HTR-8/SVneo (cell line): ENCODE data around the gene CPS1.

Source experiments
- DNase-seq: peaks from one replicate; pipeline ENCODE4 v3.0.0; 2011; ENCODE audit warnings: low spot score, mixed read lengths; ENCODE audit not compliant: insufficient read length
- FAIRE-seq: peaks from 2 replicates; lab custom pipeline; 2011; peaks lifted over from hg19 to GRCh38; lab: Jason Lieb, UNC

Gene CPS1

DNA sequence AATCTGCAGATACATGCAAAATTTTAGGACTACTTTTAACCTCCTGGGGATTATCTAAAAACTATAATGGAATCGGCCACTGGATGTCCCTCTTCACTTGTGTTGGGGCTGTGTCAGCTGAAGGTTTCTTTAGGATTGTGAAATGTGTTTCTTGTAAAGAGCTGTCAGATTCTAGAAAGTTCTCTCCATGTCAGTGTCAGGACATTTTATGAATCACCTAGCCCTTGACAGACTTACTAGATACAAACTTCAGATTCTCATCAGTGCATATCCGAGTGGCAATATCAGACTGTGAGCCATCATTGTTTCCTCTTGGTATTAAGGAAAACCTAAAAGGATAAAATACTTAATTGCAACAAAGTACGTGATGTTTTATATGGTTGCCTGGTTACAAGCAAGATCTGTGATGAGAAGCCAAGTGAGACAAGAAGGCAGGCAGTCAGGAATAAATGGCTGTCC lies 107.3 kb downstream of the CPS1 start:
- FAIRE-seq (no peak), DNase-seq (no peak)

DNA sequence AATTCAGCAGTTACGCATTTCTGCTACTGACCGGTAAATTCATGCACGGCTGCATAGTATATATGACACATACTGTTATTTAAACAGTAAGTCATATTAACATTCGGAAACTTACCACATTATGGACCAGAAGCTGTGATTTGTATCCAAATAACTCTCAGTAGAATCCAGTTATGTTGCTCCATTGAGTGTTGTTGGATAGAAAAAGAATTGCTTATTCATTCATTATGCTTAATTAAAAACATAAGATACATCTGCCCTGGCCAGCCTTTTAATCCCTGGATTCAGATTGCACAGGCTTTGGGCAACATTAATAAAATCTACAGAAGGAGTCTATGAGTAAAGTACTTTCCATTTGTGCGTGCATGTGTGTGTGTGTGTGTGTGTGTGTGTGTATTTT lies 111.3 kb downstream of the CPS1 start:
- no peak for FAIRE-seq
- DNase-seq = no peak

DNA sequence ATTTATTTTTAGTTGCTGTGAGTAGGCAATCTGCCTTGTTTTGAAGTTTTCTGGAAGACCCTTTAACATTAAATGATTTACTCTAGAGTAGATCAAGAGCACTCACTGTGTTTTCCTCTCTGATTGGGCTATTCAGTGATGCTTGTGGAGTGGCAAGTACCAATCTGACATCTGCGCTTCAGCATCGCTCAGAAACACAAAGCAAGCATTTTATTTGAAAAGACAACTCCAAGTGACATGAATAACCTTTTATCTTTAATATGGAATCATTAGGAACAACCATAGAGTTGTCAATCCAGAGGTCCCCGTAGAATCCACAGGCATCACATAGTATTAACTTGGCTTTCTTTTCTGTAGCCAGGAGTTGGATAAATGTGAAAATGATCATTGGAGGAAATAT lies 114.7 kb downstream of the CPS1 start:
- DNase-seq (no peak), FAIRE-seq (no peak)

DNA sequence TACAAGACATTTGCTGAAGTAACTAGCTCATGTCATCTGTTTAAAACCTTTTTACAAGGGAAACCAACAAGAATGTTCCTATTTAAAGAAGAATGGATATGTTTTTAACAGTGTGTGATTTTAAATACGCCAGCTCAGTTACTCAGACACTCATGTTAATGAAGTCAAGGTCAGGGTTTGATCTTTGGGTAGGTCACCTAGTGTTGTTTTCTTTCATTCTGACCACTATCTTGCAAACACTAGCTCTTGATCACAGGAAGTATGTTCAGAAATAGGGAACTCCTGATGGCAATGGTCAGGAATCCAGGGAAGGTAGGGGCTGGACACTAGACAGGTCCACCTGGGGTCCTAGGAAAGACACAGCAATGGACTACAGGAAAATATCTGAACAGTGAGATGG lies 116.7 kb downstream of the CPS1 start:
- FAIRE-seq (no peak), DNase-seq (no peak)

DNA sequence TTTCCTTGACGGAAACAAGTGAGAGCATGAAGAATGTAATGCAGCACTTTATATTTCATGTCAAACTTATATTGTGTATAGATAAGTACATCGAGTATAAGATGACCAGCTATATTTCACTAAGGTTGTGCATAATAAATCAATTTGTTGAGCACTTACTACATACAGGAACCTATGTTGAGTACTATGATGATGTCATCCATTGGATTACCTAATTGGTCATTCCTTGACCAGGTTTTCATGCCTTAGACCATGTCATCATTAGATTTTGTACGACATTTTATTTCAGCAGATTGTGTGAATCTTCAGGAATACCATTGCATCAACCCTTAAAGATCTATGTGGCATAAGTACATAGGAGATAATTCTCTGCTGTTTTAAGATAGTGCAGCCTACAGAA lies 119.7 kb downstream of the CPS1 start:
- FAIRE-seq = no peak
- DNase-seq = no peak

DNA sequence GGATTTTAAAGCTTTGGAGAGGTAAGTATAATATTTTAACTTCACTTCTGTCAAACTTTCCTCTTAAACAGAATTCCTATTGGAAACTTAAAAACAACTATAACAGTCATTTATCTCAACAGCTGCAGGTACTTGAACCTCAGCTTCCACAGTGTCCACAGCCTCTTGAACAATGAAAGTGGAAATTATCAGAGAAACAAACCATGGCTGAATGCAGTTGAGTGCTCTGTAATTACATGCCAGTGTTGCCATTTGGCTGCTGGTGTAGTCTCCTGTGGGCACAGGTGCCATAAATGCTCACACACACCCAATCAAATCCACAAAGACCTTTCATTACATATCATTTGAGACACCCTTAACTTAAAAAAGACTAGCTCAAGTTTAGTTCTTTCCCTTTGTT lies 125.1 kb downstream of the CPS1 start:
- no peak for FAIRE-seq
- DNase-seq = no peak

DNA sequence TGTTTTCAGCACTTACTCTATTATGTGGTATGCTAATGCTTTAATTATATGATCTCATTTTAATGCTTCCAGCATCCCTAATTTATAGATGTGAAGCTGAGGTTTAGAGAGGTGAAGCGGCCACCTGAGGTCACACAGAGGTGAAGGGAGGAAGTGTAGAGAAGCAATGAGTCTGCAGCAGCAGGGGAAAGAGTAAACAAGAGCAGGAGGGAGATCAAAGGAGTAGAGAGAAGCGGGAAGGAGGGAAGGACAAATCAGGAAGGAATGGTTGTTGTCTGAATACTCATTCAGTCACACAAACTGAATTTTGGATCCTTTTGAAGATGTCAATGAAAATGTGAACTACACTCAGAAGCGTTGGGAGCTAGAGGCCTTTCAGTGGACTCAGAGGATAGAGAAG lies 130.0 kb downstream of the CPS1 start:
- FAIRE-seq = no peak
- DNase-seq = no peak

DNA sequence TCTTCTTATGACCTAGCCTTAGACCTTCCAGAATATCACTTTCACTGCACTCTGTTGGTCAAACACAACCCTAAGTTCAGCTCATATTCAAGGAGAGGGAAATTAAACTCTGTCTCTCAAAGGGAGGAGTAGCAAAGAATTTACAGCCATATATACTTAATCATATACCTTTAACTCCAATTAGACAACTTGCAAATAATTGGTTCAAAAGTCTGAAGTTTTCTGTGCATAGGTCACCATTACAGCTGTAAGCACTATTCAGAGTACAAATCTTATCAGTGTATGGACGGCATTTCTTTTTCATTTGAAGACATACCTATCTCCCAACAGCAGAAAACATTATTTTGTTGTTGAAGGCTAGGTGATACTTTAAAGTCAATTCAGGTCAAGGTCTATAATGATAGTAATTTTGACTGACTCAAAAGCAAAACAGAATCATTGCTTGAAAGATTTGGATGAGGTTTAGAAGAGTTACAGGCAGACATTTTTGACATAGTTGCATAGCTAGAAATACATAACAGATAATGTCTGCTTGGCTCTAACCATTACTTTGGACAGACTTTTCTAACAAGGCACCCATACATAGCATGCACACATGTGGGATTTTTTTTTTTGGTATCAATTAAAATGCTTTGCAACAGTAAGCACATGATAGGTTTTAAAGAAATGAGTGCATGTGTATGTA lies 131.5 kb downstream of the CPS1 start:
- DNase-seq (no peak), FAIRE-seq (no peak)

DNA sequence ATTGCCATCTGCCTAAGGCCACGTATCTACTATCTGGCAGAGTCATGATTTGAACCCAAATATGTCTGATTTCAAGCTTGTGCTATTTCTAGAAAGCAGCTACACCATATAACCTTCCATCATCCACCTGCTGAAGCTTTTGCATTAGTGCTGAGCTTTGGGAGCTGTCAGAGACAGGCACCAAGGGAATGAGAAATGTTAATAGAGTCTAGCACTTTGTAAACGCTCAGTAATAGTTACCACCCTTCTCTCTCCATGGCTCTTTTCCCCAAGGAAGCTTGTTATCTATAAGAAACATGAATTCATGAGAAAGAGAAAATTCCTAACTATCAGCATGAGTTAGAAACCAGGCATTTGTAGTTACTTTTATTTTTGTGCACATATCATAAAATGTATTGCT lies 151.5 kb downstream of the CPS1 start:
- FAIRE-seq (no peak), DNase-seq (no peak)

DNA sequence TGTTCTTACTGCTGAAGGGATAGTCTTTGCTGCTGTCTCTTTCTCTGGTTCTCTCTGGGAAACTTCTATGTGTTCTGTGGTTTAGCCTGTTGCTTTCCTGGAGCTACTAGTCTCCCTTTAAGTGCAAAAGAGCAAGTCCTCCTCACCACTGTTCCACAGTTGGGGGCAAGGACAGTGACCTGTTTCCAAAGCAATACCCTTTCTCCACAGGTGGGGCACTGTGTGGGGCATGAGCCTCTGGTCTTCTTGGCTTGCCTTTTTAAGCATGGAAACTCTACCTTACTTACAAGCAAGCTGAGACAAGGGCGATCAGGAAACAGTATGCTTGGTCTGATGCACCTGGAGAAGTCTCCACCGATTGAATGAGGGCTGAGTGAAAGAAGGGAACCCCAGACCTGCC lies 156.7 kb downstream of the CPS1 start:
- FAIRE-seq = no peak
- DNase-seq = no peak

DNA sequence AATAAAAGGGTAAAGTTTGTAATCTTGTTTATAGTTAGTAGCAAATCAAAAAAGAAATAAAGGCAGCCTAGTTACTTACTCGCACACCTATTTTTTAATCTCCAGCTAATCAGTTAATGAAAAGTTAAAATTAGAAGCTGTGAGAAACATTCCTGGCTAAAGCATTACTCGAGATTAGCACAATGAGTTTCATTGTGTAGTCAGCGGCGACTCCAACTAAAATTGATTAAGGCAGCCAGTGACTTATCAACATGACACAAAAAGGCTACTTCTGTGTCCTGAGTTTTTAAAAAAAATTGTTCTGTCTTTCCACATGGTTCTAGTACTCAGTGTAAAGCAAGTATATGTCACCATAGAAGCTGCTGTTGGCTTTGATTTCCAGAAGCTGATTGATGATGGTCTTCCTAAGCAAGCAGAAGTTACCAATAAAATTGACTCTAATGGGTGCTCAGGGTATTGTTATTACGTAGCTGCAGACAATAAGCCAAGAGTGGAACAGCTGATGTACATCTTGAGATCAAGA lies 159.2 kb downstream of the CPS1 start:
- FAIRE-seq (no peak), DNase-seq (no peak)

DNA sequence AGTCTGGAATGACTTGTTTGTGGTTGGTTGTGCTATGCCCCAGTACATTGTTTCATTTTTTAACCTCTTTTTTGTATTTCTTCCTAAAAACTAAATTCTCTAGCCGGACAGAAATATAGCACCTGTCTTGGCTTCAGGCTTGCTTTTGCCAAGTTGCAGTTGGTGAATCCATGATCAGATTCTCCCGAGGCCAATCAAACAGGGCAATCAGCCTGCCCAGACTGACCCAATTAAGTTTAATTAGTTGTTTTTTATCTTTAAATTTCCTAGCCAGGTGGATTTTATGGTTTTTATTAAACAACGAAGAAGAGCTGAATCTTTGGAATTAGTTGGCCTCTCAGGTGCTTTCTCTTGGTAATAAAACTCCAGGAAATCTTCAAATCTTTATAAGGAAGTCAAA lies 162.1 kb downstream of the CPS1 start:
- DNase-seq (no peak), FAIRE-seq (no peak)

DNA sequence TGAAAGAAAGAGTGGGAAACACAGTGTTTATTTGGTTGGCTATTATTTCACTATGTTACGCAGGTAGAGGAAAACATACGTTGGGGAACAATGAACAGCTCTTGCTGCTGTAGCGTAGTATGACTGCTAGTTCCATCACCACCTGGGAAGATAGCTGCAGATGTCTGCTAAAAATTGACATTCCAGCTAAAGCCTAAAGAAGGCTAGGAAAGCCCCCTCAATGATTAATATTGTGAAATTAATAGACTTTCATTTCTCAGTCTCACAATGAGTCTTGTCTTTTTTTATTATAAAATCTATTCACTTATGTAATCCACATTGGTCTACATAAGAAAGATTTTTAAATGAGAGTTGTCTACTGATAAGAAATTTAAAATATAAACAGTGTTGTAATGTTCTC lies 165.7 kb downstream of the CPS1 start:
- no peak for DNase-seq
- FAIRE-seq = no peak

DNA sequence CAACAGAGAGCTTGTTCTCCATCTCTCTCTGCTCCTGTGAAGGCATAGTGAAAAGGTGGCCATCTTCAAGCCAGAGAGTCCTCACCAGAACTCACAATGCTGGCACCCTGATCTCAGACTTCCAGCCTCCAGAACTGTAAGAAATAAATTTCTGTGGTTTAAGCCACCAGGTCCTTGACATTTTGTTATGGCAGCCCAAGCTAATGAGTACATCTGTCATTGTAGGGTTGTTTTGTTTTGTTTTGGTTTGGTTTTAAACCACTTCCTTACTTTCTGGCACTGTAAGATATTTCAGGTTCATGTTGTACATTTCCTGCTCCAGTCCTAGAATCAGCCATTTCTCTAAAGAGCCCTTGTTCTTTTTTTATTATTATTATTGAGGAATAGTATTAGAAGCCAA lies 171.2 kb downstream of the CPS1 start:
- FAIRE-seq = no peak
- no peak for DNase-seq
